GM21390 (cell line): ENCODE results near the gene UNC13A.

Experiments
- ATAC-seq: cut with Tn5 transposase; IDR thresholded peaks from one replicate; pipeline ENCODE4 v1.9.1; 2021; ENCODE audit not compliant: unreplicated experiment

The UNC13A gene

DNA sequence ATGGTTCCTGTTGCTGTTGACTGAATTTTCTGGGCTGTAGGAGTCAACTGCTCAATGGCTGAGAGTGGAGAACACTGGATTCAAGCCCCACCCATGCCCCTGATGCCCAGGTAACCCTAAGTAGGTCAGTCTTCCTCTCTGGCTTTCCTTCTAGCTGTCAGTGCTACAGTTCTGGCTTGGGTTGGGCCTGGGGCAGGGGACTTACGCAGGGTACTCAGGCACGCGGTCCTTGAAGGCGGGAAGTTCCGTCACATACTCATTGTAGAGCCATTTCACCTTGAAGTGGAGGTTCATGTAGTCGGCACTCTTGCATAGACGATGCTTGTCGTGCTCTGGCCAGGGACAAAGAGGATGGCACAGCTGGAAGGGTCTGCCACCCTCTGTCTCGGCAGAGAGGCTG, 55.6 kb downstream of the UNC13A start:
- ATAC-seq: no peak

DNA sequence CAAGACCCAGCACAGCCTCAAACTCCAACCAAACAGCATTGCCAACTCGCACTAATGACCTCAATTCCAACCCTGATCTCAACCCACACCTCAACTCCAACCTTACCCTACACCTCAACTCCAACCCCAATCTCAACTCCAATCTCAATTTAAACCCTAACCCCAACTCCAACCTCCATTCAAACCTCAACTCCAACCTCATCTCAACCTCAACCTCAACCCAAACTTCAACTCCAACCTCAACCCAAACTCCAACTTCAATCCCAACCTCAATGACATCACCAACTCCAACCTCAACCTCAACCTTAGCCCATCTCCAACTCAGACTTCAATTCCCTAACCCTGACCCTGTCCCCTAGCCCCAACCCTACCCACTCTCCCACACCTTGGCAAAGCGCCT, 58.4 kb downstream of the UNC13A start:
- ATAC-seq: no peak

DNA sequence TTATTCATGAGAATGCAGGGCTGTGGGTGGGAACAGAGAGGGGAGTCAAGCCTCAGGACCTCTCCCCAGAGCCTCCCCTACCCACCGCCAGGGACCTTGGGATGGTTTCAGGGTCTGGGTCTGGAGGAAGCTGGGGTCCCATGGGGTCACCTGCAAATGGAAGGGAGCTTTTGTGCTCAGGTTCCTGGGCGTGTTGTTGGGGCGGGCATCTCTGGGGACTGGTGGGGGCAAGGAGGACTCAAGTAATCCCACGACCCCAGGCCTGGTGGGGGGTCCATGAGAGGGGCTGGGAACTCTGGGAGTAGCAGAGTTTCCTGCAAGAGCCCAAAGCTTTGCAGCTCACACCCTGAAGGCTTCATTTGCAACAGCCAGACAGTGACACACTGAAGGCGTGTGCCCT, 60.2 kb downstream of the UNC13A start:
- ATAC-seq: no peak

DNA sequence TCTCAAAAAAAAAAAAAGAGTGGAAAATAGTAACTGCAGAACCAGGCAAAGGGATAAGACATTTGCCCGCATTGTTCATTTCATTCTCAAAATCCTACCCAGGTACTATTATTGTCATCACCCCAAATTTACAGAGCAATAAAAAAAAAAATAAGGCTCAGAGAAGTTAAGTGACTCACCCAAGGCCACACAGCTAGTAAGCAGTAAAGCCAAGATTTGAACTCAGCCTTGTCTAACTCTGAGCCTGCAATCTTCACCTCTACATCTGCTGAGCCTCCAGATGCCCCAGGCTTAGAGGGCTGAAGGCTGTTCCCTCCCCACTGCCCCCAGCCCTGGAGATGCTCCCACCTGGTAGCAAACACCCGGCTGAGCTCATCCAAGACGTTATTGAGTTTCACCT, 61.0 kb downstream of the UNC13A start:
- no peak for ATAC-seq

DNA sequence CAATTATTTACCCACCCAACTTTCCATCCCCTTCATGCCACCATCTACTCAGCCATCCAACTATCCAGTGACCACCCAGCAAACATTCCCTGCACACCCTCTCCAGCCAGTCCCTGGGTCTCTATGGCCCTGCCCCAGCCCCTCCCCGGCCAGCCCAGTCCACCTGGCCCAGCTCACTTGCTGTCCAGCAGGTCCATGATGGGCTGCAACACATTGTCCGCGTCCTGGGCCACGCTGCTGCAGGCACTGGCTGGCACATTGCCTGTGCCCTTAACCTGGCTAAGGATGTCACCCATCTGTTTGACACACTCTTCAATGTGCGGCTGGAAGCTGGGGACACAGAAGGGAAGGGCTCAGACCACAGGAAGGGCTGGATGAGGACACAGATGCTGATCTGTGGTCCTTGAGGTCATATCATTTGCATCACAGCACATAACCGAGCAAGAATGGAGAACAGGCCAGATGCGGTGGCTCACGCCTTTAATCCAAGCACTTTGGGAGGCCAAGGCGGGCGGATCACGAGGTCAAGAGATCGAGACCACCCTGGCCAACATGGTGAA, 61.6 kb downstream of the UNC13A start:
- ATAC-seq: no peak

DNA sequence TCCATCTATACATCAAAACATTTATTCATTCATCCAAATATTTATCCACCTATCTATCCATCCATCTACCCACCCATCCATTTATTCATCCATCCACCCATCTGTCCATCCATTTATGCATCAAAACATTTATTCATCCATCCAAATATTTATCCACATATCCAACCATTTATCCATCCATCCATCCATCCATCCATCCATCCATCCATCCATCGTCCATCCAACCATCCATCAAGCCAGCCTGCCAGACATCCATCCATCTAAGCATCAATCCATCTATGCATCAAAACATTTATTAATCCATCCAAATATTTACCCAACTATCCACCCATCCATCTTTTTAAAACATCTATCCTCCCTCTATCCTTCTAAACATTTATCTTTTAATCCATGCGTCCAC, 62.2 kb downstream of the UNC13A start:
- no peak for ATAC-seq

GRCh38 chr19:17625043-17625442, 63.1 kb downstream of the UNC13A start:
- ATAC-seq: no peak

DNA sequence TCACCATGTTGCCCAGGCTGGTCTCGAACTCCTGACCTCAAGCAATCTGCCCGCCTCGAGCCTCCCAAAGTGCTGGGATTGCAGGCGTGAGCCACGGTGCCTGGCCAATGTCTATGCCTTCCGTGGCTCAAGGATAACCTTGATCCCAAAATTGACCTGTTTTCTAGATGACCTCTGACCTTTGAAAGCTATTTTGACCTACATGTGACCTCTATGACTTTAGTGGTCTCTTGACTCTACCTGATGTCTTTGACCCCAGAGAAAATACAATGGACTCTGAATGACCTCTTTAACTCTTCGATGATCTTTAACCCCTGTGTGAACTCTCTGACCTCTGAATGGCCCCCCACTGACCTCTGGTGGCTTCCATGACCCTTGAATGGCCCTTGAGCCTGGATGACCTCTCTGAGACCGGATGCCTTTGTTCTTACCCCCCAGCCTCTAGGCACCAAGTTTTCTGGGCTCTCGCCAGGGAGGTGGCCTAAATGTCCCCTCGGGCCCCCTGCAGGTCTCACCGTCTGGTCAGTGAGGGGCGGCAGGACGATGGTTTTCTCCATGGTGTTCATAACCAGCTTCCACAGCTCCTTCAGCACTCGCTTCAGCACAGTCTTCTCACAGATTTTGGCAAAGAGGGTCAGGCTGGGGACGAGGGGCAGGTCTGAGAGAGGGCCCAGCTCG, 63.7 kb downstream of the UNC13A start:
- ATAC-seq: no peak

GRCh38 chr19:17623224-17623935, 64.8 kb downstream of the UNC13A start:
- ATAC-seq: no peak

GRCh38 chr19:17620696-17621095, 67.5 kb downstream of the UNC13A start:
- no peak for ATAC-seq

GRCh38 chr19:17618936-17619335, 69.2 kb downstream of the UNC13A start:
- ATAC-seq: no peak

DNA sequence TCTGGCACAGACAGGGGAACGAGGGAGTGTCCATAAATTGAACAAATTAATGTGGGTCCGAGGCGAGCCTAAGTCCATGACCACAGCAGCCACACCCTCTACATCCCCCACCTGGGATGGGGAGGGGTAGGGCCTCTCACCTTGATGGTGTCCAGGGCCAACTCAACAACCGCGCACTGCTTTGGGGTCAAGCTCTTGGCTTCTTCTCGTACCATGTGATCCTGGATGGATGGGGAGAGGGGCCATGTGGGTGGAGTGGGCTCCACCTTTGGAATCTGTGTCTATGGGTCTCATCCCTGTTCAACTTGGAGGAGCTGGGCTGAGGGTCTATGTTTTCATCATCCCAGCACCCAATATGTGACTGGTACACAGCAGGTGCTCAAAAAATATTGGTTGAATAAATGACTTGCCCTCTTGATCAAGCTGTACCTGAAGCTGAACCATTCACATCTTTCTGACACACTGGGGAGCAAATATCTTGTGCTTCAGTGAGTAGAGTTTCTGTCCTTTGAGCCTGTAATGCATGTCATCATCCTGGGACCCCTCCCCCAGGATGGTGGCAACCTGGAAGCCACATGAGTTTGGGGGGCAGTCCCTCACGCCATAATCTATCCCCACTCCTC, 69.8 kb downstream of the UNC13A start:
- no peak for ATAC-seq

- ATAC-seq: no peak
These were observed 70.4 kb downstream of the UNC13A start for GRCh38 chr19:17617807-17618192.

GRCh38 chr19:17616961-17617806, 71.0 kb downstream of the UNC13A start:
- no peak for ATAC-seq

DNA sequence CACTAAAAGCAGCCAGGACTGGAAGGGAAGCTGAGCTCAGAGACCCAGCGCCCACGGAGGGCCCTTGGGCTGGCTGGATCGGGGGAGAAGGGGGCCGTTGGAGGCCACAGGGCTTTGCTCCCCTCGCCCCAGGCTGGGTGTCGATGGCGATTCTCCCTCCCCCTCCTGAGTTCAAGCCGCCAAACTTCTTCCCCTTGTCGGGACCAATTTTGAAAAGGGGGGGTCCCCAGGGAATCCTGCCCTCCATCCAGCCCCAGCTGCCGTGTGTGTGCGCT, 71.5 kb downstream of the UNC13A start:
- ATAC-seq: no peak

DNA sequence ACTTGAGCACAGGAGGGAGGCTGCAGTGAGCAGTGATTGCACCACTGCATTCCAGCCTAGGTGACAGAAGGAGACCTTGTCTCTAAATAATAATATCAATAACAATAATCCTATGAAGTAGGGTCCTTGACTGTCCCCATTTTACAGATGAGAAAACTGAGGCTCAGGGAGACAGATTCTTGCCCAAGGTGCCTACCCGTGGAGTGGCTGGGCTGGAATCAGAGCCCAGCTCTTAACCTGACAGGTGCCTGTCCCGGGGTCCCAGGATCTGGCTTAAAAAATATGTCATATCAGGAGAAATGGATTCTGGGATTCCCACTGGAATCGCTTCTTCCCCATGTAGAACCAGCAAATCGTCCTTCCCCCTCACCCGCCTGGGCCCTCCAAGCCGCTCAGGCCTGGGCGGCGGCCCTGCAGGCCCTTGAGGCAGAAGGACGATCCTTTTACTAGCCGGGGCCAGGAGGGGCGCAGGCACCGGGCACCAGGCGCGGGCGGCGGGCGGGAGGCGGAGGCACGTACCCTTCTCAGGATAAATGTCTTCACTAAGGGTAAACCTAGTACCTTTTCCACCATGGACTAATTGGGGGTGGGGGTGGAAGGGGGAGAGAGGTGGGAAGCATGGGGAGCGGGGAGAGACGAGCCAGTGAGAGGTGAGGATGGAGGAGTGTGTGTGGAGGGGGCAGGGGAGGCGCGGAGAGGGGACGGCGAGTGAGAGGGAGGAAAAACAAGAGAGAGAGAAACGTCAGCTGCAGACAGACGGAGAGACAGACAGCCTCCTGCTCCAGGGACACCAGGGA, 72.1 kb downstream of the UNC13A start:
- ATAC-seq: no peak

- ATAC-seq: no peak
These were observed 73.7 kb downstream of the UNC13A start for GRCh38 chr19:17614476-17614875.

DNA sequence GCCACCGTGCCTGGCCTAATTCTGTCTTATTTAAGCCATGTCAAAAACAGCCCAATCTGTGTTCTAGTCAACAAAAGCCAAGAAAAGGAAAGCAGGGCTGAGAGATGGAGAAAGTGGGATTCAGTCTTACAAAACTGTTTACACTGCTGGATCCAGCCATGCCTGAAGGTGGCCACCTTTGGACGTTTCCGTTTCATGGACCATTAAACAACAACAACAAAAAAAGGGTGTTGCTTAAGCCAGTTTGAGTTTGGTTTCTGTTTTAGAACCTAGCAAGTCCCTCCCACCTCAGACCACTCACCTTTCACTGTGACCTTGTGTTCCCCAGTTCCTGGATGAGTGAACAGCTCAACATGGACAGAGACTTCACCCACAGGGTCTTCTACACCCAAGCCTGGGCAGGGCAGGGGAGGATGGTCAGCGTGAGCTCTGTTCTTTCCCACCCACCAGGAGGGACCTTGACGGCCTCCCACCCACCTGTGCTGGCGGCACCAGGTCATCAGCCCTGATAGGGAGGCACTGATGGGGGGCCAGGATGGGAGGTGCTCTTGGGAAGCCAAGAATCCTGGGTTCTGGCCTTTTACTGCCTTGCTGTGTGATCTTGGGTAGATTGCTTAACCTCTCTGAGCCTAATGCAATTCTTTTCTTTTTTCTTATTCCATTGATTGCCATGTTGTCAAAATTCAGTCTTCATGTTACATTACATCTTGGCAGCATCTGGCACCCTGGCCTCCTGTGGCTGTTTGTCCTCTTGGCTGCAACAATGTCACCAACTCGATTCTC, 76.5 kb downstream of the UNC13A start:
- ATAC-seq: no peak

DNA sequence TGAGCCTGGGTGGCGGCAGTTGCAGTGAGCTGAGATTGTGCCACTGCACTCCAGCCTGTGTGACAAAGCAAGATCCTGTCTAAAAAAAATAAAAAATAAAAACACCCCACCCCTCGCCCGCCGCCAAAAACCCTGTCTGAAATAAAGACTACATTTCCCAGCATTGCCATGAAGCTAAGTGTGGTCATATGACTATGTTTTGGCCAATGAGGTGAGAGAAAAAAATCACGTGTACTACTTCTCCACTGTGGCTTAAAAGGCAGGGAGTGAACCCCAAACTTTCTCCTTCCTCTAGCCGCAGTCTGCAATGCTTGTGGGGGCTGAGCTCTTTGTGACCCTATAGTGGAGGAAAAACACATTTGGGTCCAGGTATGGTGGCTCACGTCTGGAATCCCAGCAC, 77.8 kb downstream of the UNC13A start:
- ATAC-seq: no peak

DNA sequence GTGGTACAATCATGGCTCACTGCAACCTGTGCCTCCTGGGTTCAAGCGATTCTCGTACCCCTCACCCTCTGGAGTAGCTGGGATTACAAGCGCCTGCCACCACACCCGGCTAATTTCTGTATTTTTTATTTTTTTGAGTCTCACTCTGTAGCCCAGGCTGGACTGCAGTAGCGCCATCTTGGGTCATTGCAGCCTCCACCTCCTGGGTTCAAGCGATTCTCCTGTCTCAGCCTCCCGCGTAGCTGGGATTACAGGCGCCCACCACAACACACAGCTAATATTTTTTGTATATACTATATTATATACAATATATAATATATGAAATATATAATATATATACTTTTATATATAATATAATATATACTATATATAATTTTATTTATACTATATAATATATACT, 80.2 kb downstream of the UNC13A start:
- no peak for ATAC-seq
